ENCODE data around the gene RNF25.

The RNF25 gene

DNA sequence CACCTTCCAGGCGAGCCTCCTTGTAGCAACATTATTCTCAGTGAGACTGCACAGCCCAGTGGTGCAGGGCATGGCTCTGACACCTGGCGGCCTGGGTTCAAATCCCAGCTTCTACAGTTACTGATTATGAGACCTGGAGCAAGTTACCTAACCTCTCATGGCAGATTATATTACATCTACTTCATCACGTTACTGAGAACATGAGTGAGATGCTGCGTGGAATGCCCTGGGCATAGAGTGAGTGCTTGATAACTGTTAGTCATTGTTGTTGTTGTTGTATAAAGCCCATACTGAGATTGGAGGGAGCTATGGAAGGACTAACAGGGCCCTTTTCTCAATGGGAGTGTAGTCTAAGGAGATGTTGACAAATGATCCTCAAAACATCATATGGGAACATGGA lies 45.4 kb downstream of the RNF25 start:
- H3K9me3 Mint-ChIP-seq = no peaks in the 10 kb centered on the region
- no peak for DNase-seq
- H3K36me3 Mint-ChIP-seq (ENCODE audit: low read depth) = no peaks in the 10 kb centered on the region
- H3K4me3 Mint-ChIP-seq = no peak overlapping the region
- H3K27ac Mint-ChIP-seq = no peak overlapping the region
- H3K27me3 Mint-ChIP-seq = no peaks in the 10 kb centered on the region
- H3K4me1 Mint-ChIP-seq (ENCODE audit: low read depth) = peaks cover 4% of the 10 kb centered on the region

DNA sequence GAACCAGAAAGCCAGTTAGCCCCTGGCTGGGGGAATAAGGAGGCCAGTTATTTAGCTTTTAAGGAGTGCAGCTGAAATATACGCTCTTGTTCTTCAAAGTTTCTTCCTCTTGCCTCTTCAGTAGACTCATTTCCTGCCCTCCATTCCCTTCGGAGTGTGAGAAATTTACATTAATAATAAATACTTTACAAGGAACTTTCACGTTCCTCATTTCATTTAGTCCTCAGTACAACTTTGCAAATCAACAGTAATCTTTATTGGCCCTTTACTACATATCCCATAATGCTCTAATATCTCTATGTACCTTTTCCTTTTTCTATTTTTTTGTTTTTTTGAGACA lies 48.5 kb downstream of the RNF25 start:
- DNase-seq = no peak
- peaks cover 4% of the 10 kb centered on the region for H3K4me1 Mint-ChIP-seq (ENCODE audit: low read depth)
- H3K27me3 Mint-ChIP-seq = no peaks in the 10 kb centered on the region
- H3K36me3 Mint-ChIP-seq (ENCODE audit: low read depth) = no peaks in the 10 kb centered on the region
- H3K9me3 Mint-ChIP-seq = no peaks in the 10 kb centered on the region
- no peak overlapping the region for H3K27ac Mint-ChIP-seq
- H3K4me3 Mint-ChIP-seq = no peak overlapping the region

- no peaks in the 10 kb centered on the region for H3K9me3 Mint-ChIP-seq
- no peak overlapping the region for H3K27ac Mint-ChIP-seq
- H3K4me3 Mint-ChIP-seq = no peak overlapping the region
- H3K36me3 Mint-ChIP-seq (ENCODE audit: low read depth) = no peaks in the 10 kb centered on the region
- no peaks in the 10 kb centered on the region for H3K27me3 Mint-ChIP-seq
- DNase-seq = no peak
- peaks cover under 1% of the 10 kb centered on the region for H3K4me1 Mint-ChIP-seq (ENCODE audit: low read depth)
These were observed 49.0 kb downstream of the RNF25 start for GRCh38 chr2:218622606-218623365.

DNA sequence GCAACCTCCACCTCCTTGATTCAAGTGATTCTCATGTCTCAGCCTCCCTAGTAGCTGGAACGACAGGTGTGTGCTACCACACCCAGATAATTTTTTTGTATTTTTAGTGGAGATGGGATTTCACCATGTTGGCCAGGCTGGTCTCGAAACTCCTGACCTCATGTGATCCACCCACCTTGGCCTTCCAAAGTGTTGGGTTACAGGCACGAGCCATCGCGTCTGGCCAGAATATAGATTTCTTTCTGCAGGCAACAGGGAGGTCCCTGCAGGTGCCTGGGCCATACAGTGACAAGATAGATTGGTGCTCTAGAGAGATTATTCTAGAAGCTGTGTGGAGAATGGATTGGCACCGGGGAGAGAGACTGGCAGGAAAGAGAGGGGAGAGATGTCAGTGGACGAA lies 50.8 kb downstream of the RNF25 start:
- no peak overlapping the region for H3K4me3 Mint-ChIP-seq
- H3K4me1 Mint-ChIP-seq (ENCODE audit: low read depth) = no peaks in the 10 kb centered on the region
- DNase-seq = no peak
- H3K36me3 Mint-ChIP-seq (ENCODE audit: low read depth) = no peaks in the 10 kb centered on the region
- no peaks in the 10 kb centered on the region for H3K27me3 Mint-ChIP-seq
- H3K9me3 Mint-ChIP-seq = no peaks in the 10 kb centered on the region
- no peak overlapping the region for H3K27ac Mint-ChIP-seq

GRCh38 chr2:218618102-218618860 lies 53.5 kb downstream of the RNF25 start:
- no peaks in the 10 kb centered on the region for H3K36me3 Mint-ChIP-seq (ENCODE audit: low read depth)
- H3K4me1 Mint-ChIP-seq (ENCODE audit: low read depth) = no peaks in the 10 kb centered on the region
- H3K4me3 Mint-ChIP-seq = no peak overlapping the region
- no peaks in the 10 kb centered on the region for H3K9me3 Mint-ChIP-seq
- no peaks in the 10 kb centered on the region for H3K27me3 Mint-ChIP-seq
- no peak overlapping the region for H3K27ac Mint-ChIP-seq
- DNase-seq = no peak

- Mint-ChIP-seq H3K4me1 (ENCODE audit: low read depth) (no peaks in the 10 kb centered on the region), H3K27ac (no peak overlapping the region), H3K9me3 (no peaks in the 10 kb centered on the region), H3K36me3 (ENCODE audit: low read depth) (no peaks in the 10 kb centered on the region), H3K4me3 (no peak overlapping the region), H3K27me3 (no peaks in the 10 kb centered on the region)
- DNase-seq = no peak
These were observed 55.9 kb downstream of the RNF25 start for GRCh38 chr2:218615868-218616315.
